Parathyroid adenoma (tissue), 2 donors: ENCODE measurements around the gene MTRF1.
"Not testable (repeated sequence)": the region's sequence is repeated elsewhere in the genome, so short reads cannot be mapped to it uniquely, and the experiment has no call there.

Experiments
- H2AFZ ChIP-seq: fragments of 300-600 bp; sonication (generic); one replicate; pipeline ENCODE4 v1.7.0; 2017; ENCODE audit warnings: antibody characterized with exemption, mild to moderate bottlenecking
- H3K27ac ChIP-seq: fragments of 300-600 bp; sonication (generic); one replicate; pipeline ENCODE4 v1.7.0; 2017
- H3K27me3 ChIP-seq: fragments of 300-600 bp; sonication (generic); one replicate; pipeline ENCODE4 v1.7.0; 2017; ENCODE audit warnings: low read length; ENCODE audit not compliant: control insufficient read depth, insufficient read depth
- H3K36me3 ChIP-seq: fragments of 300-600 bp; sonication (generic); one replicate; pipeline ENCODE4 v1.7.0; 2017; ENCODE audit warnings: low read length; ENCODE audit not compliant: control insufficient read depth, insufficient read depth
- H3K4me1 ChIP-seq: fragments of 300-600 bp; sonication (generic); one replicate; pipeline ENCODE4 v1.7.0; 2017; ENCODE audit warnings: control low read depth
- H3K4me2 ChIP-seq: fragments of 300-600 bp; sonication (generic); one replicate; pipeline ENCODE4 v1.7.0; 2017; ENCODE audit warnings: low read length
- H3K4me3 ChIP-seq: fragments of 300-600 bp; sonication (generic); one replicate; pipeline ENCODE4 v1.7.0; 2017; ENCODE audit warnings: low read depth, low read length
- H3K79me2 ChIP-seq: fragments of 300-600 bp; sonication (generic); one replicate; pipeline ENCODE4 v1.7.0; 2017; ENCODE audit warnings: control low read depth
- H3K9ac ChIP-seq: fragments of 300-600 bp; sonication (generic); one replicate; pipeline ENCODE4 v1.7.0; 2017; ENCODE audit warnings: mild to moderate bottlenecking
- H3K9me3 ChIP-seq: fragments of 300-600 bp; sonication (generic); one replicate; pipeline ENCODE4 v1.7.0; 2017; ENCODE audit warnings: low read length; ENCODE audit not compliant: control insufficient read depth
- TF ChIP-seq, protein P1 (sequence below): fragments of 300-600 bp; sonication (generic); IDR thresholded peaks from one replicate; pipeline ENCODE4 v1.7.0; 2017; ENCODE audit warnings: antibody characterized with exemption, mild to moderate bottlenecking
- donor health status: primary hyperparathyroidism.

MTRF1 gene

DNA sequence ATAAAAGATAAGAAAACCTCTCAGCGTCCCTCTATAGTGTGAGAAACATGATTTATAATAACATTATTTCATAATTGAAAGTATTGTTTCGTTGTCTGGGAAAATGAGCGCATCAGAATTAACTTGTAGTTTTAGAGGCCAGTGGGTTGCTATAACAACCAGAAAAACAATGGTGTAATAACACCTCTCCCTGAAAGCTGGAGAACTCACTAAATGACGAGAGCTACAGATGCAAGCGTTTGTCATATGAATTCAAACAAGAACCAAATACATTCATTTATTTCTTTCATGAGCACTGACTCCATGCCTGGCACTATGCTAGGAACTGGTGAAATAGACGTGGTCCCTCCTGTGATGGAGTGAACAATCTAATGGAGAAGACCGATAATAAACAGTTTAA, 85.3 kb downstream of the MTRF1 start:
- Histone ChIP-seq H3K9ac (no peak overlapping the region), H3K27me3 (no peaks in the 10 kb centered on the region), H3K27ac (no peak overlapping the region), H2AFZ (no peak overlapping the region), H3K9me3 (no peaks in the 10 kb centered on the region), H3K4me2 (no peak overlapping the region), H3K79me2 (no peaks in the 10 kb centered on the region), H3K4me1 (no peaks in the 10 kb centered on the region), H3K4me3 (no peak overlapping the region), H3K36me3 (no peaks in the 10 kb centered on the region)
- TF ChIP-seq, protein P1, sequence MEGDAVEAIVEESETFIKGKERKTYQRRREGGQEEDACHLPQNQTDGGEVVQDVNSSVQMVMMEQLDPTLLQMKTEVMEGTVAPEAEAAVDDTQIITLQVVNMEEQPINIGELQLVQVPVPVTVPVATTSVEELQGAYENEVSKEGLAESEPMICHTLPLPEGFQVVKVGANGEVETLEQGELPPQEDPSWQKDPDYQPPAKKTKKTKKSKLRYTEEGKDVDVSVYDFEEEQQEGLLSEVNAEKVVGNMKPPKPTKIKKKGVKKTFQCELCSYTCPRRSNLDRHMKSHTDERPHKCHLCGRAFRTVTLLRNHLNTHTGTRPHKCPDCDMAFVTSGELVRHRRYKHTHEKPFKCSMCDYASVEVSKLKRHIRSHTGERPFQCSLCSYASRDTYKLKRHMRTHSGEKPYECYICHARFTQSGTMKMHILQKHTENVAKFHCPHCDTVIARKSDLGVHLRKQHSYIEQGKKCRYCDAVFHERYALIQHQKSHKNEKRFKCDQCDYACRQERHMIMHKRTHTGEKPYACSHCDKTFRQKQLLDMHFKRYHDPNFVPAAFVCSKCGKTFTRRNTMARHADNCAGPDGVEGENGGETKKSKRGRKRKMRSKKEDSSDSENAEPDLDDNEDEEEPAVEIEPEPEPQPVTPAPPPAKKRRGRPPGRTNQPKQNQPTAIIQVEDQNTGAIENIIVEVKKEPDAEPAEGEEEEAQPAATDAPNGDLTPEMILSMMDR: no peak

DNA sequence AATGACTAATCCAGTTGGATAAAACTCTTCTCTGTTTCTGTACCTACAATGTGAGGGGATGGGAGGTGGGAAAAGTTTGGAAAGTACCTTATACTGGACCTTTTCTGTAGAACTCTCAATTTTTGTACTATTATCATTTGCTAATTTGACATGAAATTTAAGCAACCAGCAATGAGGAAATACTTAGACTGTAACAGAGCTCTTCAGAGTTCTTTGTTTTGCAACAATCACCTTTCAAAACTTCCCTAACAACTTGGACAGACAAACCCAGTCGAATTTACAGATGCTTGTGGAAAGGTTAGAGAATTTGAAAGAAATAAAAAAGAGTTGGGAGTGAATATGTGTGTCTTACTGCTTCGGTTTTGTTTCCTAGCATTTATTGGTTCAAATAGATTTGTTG, 85.8 kb downstream of the MTRF1 start:
- no peaks in the 10 kb centered on the region for H3K9me3 ChIP-seq
- no peak overlapping the region for H2AFZ ChIP-seq
- H3K27me3 ChIP-seq: no peaks in the 10 kb centered on the region
- no peak overlapping the region for H3K27ac ChIP-seq
- no peaks in the 10 kb centered on the region for H3K36me3 ChIP-seq
- no peaks in the 10 kb centered on the region for H3K79me2 ChIP-seq
- no peak overlapping the region for H3K4me3 ChIP-seq
- no peak overlapping the region for H3K4me2 ChIP-seq
- H3K4me1 ChIP-seq: no peaks in the 10 kb centered on the region
- H3K9ac ChIP-seq: no peak overlapping the region
- TF ChIP-seq, protein P1: no peak

DNA sequence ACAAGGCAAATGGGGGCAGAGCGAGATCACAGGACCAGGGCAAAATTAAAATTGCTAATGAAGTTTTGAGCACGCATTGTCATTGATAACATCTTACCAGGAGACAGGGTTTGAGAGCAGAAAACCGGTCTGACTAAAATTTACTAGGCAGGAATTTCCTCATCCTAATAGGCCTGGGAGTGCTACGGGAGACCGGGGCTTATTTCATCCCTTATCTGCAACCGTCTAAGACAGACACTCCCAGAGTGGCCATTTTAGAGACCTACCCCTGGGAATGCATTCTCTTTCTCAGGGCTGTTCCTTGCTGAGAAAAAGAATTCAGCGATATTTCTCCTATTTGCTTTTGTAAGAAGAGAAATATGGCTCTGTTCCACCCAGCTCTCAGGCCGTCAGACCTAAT, 87.8 kb downstream of the MTRF1 start:
- not testable (repeated sequence) for H3K4me3 ChIP-seq, H3K9me3 ChIP-seq, H3K27ac ChIP-seq, H3K4me1 ChIP-seq, H3K4me2 ChIP-seq, H3K79me2 ChIP-seq, H2AFZ ChIP-seq, H3K9ac ChIP-seq, H3K27me3 ChIP-seq, H3K36me3 ChIP-seq
